Embryonic facial prominence (tissue), 1 donor: ENCODE results near the gene TBC1D32.
"Not testable (repeated sequence)": the region's sequence is repeated elsewhere in the genome, so short reads cannot be mapped to it uniquely, and the experiment has no call there.

Experiments used
- DNase-seq: peaks from one replicate; pipeline ENCODE4 v3.0.0-alpha.2; 2016; ENCODE audit errors: extremely low spot score

Gene TBC1D32

GRCh38 chr6:121213341-121213740, 120.9 kb downstream of the TBC1D32 start:
- not testable (repeated sequence) for DNase-seq

DNA sequence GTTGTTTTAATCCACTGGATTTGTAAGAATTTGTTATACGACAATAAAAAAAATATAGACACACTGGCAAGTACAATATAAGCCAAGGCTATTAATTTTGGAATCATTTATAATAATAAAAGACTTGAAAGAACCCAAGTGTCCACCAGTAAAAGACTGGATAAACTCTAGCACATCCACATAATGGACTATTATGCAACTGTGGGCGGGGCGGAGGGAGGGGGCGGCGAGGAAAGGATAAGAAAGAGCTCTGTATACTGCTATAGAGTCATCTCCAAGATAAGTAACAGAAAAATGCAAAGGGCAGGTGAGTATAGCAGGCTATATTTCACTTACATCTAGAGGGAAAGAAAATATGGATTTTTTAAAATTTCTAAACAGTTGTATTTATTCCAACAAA, 123.3 kb downstream of the TBC1D32 start:
- DNase-seq, result no peak

GRCh38 chr6:121205569-121205968, 128.7 kb downstream of the TBC1D32 start:
- DNase-seq, result no peak

GRCh38 chr6:121201105-121201504, 133.2 kb downstream of the TBC1D32 start:
- no peak for DNase-seq

- not testable (repeated sequence) for DNase-seq
Observed at GRCh38 chr6:121196042-121196441, 138.2 kb downstream of the TBC1D32 start.

GRCh38 chr6:121190122-121190521, 144.2 kb downstream of the TBC1D32 start:
- no peak for DNase-seq

DNA sequence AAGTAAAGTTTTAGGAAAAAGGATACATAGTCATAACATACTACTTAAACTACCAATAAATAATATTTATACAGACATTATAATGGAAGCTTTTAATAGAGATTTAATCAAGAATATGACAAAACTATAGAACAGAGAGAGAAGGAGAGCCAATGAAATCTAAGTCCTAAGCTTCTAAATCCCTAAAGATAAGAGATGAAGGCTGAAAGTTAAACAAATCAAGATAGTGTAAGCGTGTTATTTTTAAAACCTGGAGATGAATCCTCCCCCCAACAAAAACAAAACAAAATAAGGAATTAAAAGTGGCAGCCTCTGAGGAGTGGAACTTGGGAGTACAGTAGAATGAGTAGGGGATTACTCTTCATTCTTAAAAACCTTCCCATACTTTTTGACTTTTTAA, 145.9 kb downstream of the TBC1D32 start:
- no peak for DNase-seq

GRCh38 chr6:121187833-121188200, 146.5 kb downstream of the TBC1D32 start:
- no peak for DNase-seq

DNA sequence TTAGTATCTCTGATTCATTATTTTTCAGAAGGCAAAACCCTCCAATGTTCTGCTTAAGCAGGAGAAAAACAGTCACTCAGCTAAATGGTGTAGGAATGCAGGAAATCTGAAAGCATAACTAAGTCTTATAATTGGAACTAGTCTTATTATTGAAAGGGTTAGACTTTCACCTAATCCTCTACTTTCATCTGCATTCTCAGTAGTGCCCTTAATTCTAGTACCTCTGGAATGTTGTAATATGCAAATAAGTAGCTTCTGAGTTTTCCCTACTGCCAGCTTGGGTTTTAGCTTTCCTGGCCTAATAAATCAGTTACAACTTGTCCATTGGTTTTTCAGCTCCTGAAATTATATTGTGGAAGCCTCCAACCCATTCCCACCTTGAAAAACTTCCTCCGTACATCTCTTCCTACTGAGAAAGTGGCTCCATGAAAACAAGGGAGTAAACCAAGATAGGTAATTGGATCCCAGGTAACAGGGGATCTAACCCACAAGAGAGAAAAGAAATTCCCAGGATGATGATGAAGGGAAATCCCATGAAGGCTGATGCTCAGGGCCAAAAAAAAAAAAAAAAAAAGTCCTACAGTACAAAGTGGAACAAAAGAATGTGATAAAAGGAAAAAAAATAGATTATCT, 147.0 kb downstream of the TBC1D32 start:
- DNase-seq, result no peak

DNA sequence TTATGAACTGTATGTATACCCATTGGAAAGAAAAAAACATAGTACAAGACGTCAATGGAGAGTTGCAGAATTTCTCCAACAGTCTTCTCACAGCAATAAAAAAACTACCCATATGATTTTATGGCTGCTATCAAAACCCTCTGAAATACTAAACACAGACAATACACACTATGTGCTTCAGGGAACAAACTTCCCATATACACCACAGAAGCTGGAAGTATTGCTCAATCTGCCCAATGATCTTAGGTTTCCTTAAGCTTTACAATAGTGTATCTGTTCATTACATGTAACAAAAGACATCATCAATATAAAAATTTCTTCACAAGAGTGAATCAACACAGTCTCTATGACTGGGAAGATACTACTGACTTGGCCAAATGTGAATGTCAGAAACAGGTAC, 150.5 kb downstream of the TBC1D32 start:
- DNase-seq, result no peak

DNA sequence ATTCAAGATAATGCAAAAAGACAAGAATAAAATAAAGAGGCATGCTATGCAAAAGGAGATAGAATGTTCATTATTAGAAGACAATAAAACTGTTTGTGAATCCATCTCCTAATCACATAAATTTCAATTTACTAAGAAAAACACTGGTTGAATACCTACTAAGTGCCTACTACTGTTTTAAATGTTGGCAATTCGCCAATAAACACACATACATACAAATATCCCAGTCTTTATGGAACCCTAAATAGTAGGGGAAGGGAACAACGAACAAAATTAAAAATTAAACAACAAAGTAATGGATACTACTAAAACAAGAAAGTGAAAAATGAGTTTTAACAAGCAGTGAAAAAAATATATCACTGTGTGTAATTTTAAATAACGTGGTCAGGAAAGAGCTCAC, 158.5 kb downstream of the TBC1D32 start:
- DNase-seq, result no peak

- not testable (repeated sequence) for DNase-seq
Observed at GRCh38 chr6:121172451-121172850, 161.8 kb downstream of the TBC1D32 start.

DNA sequence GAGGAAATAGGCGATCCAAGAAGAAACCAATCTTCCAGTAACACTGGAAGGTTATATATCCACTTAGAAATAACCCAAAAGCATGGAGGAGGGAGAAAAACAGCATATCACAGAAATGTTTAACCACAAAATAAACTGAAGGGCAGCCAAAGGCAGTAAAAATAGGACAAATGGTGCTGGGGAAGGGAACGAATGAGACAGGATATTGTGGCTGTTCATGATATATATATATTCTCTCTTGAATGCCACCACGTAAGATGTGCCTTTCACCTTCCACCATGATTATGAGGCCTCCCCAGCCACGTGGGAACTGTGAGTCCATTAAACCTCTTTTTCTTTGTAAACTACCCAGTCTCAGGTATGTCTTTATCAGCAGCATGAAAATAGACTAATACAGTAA, 162.4 kb downstream of the TBC1D32 start:
- no peak for DNase-seq

DNA sequence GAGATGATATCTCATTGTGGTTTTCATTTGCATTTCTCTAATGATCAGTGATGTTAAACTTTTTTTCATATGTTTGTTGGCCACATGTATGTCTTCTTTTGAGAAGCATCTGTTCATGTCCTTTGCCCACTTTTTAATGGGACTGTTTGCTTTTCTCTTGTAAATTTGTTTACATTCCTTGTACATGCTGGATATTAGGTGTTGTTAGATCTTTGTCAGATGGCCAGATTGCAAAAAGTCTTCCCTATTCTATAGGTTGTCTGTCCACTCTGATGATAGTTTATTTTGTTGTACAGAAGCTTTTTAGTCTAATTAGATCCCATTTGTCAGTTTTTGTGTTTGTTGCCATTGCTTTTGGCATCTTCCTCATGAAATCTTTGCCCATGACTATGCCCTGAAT, 172.4 kb downstream of the TBC1D32 start:
- DNase-seq, result no peak

DNA sequence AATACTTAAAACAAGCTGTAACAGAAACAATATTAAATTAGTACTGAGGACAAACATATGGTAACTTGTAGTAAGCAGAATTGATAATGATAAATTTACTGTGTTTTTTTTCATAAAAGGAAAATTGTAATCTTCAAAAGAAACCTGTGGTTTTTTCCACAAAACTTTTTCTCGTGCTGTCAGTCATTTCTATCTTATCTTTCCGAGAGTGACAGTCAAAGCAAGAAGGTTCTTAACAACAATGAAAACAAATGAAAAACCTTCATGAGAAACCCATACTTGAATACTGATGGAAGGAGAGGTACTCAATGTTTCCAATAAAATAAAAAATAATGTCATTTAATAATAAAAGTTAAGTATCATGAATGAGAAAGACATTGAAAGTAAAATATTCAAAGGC, 174.0 kb downstream of the TBC1D32 start:
- no peak for DNase-seq

DNA sequence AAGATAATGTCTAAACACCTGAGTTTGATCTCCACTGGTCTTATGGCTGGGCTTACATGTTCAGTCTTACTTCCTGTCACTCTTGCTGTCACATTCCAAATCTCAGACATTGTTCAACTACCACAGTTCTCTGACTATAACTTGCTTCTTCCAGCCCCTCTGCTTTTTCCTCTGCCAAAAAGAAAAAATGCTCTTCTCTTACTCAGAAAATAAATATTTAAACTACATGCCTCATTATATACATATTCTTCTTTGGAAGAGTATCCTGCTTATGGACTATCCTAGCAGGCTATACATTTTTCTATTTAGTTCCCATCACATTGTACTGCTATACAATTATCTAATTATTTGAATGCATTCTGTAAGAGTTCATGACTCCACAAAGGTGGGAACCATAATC, 175.4 kb downstream of the TBC1D32 start:
- no peak for DNase-seq

DNA sequence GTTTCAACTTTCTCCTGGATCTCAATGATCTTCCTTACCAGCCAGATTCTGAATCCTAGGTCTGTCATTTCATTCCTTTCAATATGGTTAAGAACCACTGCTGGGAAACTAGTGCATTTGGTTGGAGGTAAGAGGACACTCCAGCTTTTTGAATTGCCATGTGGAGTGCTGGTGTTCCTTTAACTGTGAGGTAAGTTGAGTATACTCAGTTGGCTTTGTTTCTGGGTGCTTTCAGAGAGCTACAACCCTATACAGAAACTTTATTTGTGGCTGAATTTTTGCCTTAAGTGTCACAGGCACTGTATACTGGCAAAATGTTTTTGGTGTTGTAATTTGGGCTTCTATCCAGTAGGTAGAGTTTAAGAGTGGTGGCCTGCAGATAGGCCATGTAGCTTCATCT, 175.8 kb downstream of the TBC1D32 start:
- no peak for DNase-seq

GRCh38 chr6:121157906-121158305, 176.4 kb downstream of the TBC1D32 start:
- no peak for DNase-seq

- DNase-seq, result no peak
Observed at GRCh38 chr6:121143476-121143875, 190.8 kb downstream of the TBC1D32 start.

DNA sequence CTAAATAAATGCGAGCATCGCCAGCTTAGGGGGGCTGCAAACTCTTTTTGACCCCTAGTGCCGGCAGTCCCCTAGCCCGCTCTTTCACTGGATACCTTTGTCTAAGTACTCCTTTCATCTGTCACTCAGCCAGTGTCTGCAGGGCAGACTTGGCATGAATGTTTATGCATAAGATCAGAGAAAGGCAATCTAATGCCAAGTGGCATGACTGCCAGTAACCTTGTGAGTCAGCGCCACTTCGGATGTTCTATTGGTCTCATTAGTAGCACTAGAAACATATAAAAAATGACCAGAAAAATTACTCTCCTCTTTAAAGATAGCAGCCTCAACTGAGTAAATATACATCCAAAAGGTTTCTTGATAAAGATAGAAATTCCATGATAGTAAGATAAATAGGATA, 192.2 kb downstream of the TBC1D32 start:
- DNase-seq, result no peak

DNA sequence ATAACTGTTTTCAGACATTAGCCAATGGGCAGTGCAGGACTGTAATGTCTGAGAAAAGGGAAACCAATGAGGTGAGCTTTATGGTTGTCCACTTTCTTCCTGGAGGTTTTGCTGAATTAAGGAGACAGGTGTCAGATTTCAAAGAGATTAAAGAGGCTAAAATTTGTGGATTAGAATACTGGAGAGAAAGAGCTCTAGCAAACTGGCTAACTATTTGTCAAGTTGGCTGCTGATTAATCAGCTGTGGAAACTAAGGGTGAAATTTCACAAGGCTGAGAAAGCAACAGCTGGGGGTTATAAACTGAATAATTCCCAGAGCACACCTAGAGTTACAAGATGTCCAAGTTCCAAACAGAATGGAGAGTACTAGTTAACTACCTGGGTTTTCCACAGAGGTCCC, 198.9 kb downstream of the TBC1D32 start:
- no peak for DNase-seq

GRCh38 chr6:121134922-121135321, 199.4 kb downstream of the TBC1D32 start:
- DNase-seq, result no peak

DNA sequence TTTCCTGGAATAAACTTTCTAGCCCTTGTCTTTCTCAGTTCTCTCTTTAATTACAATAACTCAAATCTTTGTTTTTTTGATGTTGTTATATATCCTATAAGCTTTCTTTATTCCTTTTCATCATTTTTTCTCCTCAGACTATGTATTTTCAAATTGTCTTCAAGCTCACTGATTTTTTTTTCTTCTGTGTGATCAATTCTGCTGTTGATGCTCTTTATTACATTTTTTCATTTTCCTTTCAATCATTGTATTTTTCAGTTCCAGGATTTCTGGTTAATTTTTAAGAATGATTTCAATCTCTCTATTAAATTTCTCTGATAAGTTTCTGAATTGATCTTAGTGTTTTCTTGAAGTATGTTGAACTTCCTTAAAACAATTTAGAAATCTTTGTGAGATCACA, 209.7 kb downstream of the TBC1D32 start:
- no peak for DNase-seq

GRCh38 chr6:121112356-121112755, 221.9 kb downstream of the TBC1D32 start:
- DNase-seq, result no peak
